GM12891 (cell line): Measurements from ENCODE around the gene WDR91.

Experiments used
- POLR2A ChIP-seq: IDR thresholded peaks from 2 replicates; pipeline ENCODE4 v1.6.1; 2011; ENCODE audit warnings: low read depth, low read length, control low read depth
- POLR2AphosphoS5 ChIP-seq: IDR thresholded peaks from 2 replicates; pipeline ENCODE4 v1.6.1; 2011; ENCODE audit warnings: low read depth, low read length, control low read depth
- SPI1 ChIP-seq: IDR thresholded peaks from 2 replicates; pipeline ENCODE4 v1.6.1; 2011; ENCODE audit warnings: low read depth, low read length, control low read depth

GRCh38 chr7:135193615-135194081 lies 17.7 kb downstream of the WDR91 start:
- TF ChIP-seq POLR2AphosphoS5 (no peak), POLR2A (no peak), SPI1 (no peak)
